ENCODE data around the gene OR13C8. TPM values are rescaled to one million over a fixed set of nuclear protein-coding genes. Genes with fewer than 3 reads are reported as not detected.
"Not testable (repeated sequence)": the region's sequence is repeated elsewhere in the genome, so short reads cannot be mapped to it uniquely, and the experiment has no call there.

The OR13C8 gene, protein sequence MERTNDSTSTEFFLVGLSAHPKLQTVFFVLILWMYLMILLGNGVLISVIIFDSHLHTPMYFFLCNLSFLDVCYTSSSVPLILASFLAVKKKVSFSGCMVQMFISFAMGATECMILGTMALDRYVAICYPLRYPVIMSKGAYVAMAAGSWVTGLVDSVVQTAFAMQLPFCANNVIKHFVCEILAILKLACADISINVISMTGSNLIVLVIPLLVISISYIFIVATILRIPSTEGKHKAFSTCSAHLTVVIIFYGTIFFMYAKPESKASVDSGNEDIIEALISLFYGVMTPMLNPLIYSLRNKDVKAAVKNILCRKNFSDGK
- not detected for total RNA-seq

DNA sequence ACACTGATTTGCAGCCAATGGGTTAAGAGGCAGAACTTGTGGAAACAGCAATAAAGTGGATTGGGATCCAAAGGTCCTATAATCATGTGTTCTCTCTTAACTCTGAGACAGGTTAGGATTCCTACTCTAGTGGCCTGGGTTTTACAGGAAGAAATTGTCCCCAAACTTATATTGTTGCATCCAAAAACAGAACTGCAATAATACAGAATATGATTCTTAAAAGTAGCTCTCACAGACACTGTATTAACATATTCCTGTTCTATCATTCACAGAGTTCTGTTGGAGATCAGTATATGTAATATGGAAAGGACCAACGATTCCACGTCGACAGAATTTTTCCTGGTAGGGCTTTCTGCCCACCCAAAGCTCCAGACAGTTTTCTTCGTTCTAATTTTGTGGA is at the start of gene OR13C8:
Gene OR13C8, plus strand, starts transcription at position 301 of the 400 bp plus-strand sequence. Its CDS starts 0 bp downstream, at position 301.
- no peak for DNase-seq (ENCODE audit: low read depth in 2 of 3, low spot score in 2 of 3)

DNA sequence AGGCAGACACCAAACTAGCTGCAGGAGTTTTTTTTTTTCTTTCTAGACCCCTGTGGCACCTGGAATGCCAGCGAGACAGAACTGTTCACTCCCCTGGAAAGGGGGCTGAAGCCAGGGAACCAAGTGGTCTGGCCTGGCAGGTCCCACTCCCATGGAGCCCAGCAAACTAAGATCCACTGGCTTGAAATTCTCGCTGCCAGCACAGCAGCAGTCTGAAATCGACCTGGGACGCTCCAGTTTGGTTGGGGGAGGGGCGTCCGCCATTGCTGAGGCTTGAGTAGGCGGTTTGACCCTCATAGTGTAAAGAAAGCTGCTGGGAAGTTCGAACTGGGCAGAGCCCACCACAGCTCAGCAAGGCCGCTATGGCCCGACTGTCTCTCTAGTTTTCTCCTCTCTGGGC is 48.7 kb upstream of the OR13C8 start:
- not testable (repeated sequence) for DNase-seq (ENCODE audit: low read depth in 2 of 3, low spot score in 2 of 3)

DNA sequence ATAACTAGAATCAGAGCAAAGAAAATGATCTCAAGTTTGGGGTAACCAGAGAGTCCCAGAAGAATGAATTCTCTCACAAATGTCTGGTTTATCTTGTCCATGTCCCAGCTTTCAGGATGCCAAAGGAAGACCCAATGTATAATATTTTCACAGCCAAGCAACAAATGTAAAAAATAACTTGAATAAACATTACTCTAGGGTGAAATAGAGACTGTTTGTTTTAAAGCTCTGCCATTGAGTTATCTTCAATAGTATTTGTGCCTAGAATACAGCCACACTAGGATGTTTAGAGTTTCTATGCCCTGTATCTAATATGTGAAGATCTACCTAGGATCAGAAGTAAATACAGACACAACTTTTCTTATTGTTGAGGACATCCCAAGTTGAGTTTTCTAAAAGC is 41.9 kb upstream of the OR13C8 start, which contains the start of gene OR13C4:
Gene OR13C4, minus strand, starts transcription at position 101 of the 400 bp plus-strand sequence. Its CDS starts 0 bp downstream, at position 101.
- no peak for DNase-seq (ENCODE audit: low read depth in 2 of 3, low spot score in 2 of 3)

DNA sequence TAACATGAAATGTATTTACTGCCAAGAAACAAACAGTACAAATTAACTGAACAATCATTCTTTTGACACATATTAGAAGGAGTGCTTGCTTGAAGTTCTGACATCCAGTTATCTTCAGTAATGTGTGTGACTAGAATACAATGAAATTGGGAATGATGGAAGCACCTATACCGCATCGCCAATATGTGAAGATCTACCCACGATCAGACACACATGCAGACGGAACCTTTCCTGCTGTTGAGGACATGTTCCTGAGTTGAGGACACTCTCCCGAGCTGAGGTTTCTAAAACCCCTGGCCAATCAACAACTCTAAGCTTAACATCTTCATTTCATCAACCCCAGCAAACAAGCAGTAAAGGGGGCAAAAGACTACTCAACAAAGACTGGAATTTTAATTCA is 32.2 kb upstream of the OR13C8 start, which contains the start of gene OR13C3:
Gene OR13C3, minus strand, starts transcription at position 101 of the 400 bp plus-strand sequence. CDS start 133 bp downstream, outside the sequence.
- DNase-seq (ENCODE audit: low read depth in 2 of 3, low spot score in 2 of 3), result no peak

DNA sequence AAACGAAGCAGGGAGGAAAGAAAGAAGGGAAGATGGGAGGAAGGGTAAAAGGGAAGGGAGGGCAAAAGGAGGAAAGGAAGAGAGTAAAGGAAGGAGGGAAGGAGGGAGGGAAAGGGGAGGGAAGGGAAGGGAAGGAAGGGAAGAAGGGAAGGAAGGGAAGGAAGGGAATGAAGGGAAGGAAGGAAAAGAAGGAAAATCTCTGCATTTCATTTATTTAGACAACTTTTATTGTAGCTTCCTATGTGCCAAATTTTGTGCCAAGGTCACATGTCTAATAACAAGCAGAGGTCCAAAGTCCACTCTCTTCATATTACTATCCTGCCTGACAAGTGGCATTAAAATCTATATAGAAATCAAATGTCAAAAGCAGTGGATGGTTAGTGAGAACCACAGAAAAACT is 29.7 kb upstream of the OR13C8 start:
- no peak for DNase-seq (ENCODE audit: low read depth in 2 of 3, low spot score in 2 of 3)

DNA sequence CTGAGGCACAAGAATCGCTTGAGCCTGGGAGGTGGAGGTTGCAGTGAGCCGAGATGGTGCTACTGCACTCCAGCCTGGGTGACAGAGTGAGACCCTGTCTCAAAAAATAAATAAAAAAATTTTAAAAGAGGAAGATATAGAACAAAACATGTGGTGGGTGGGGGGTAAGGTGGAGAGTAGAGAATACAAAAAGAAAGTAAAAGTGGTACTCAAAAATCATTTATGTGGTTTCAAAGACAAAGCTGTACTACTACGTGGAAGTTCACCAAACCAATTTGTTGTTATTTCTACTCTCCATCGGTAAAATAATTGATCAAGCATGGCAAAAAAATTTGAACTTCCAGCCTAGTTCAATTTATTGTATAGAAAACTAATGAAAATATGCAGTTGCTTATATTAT is 24.3 kb upstream of the OR13C8 start:
- DNase-seq (ENCODE audit: low read depth in 2 of 3, low spot score in 2 of 3), result no peak

DNA sequence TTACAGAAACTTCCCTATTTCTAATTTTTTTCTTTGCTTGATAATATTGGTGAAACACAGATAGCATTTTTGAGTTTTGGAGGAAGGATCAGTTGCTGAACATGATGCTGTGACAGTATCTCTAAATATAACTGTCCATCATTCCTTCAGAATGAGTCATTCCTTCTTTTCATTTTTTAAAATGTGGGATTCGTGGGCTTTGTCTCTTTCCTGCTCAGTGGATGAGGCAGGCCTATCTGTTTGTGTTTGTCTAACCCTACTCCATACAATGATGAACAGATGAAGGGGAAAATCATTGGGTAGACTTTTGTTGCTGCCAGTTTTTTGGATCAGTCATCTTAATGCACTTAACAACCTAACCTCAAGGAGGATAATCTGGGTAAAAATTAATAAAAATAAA is 15.7 kb upstream of the OR13C8 start:
- DNase-seq (ENCODE audit: low read depth in 2 of 3, low spot score in 2 of 3), result no peak

DNA sequence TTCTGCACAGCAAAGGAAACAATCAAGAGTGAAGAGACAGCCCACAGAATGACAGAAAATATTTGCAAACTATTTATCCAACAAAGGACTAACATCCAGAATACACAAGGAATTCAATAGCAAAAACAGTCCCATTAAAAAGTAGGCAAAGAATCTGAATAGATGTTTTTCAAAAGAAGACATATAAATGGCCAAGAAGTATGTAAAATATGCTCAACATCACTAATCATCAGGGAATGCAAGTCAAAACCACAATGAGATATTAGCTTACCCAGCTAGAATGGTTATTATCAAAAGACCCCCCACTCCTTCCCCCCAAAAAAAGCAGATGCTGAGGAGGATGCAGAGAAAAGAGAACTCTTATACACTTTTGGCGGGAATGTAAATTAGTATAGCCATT is 13.4 kb upstream of the OR13C8 start:
- DNase-seq (ENCODE audit: low read depth in 2 of 3, low spot score in 2 of 3), result no peak

DNA sequence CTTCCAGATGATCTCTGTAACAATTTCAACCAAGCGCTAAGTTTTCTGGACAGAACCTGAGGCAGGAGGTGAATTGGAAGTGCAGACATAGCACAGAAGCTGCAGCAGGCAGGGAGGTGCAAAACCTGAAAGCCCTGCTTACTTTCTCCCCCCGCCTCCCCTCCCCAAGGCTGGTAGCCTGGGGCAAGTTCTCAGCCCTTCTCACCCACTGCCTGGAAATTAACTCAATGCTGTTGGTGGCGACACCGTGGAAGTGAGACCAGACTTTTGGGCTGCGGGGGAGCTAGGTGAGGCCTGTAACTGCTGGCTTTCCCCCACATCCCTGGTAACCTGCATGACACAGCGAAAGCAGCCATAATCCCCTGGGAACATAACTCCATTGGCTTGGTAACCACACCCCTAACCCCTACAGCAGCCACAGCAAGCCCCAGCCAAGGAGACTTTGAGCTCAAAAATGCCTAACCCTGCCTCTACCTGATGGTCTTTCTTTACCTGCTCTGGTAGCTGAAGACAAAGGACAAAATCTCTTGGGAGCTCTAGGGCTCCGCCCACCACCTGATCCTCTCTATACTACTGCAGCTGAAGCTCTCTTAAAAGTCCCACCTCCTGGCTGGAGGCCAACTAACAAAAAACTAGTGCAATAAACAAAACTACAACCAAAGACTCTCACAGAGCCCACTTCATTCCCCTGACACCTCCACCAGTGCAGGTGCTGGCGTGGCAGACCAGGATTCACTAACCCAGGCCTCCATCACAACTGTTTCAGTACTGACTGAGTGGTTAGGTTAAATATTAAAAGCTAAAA is 11.9 kb upstream of the OR13C8 start:
- no peak for DNase-seq (ENCODE audit: low read depth in 2 of 3, low spot score in 2 of 3)

DNA sequence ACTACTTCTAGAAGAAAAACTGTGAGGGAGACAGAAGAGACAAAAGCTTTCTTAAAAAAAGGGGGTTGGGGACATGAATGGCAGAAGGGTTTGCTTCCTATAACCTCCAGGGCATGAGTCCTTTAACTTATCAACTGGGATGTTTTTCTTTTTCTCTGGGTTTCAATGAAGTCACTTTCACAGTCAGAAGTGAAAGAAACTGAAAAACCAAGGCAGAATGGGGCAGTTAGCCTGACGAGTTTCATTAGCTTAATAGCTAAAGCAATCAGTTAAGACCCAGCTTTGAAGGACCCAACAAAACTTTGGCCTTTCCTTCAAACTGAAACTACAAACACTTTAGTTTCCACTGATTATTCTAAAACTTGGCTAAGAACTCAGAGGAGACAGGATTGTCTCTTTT is 4.6 kb upstream of the OR13C8 start:
- DNase-seq (ENCODE audit: low read depth in 2 of 3, low spot score in 2 of 3), result no peak

DNA sequence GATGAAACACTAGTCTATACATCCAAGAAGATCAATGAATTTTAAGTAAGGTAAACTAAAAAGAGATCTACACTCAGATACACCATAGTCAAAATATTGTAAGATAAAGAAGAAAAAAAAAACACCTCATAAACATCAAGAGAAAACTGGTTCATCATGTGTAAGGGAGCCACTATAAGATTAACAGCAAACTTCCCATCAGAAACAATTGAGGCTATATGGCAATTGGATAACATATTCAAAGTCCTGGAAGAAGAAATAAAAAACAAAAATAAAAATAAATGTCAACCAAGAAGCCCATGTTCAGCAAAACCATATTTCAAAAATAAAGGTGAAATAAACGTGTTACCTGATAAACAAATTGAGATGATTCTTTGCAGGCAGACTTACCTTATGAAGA is 3.6 kb downstream of the OR13C8 start:
- no peak for DNase-seq (ENCODE audit: low read depth in 2 of 3, low spot score in 2 of 3)

DNA sequence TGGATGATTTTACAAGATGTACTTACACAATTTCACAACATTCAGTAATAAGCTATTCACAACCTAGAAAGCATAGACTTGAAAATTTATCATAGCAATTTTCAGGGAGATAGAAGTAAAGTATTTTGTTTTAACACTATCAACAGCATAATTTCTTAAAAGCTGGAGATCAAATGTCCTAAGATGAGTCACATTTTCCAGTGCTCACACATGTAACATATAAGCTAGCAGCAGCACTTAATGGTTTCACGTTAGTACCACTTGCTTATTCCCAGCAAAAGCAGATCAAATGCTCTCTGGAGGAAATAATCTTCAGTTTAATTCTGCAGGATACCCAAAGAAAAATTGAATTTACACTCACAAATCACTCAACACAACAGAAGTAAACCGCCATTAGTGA is 6.5 kb downstream of the OR13C8 start:
- no peak for DNase-seq (ENCODE audit: low read depth in 2 of 3, low spot score in 2 of 3)

DNA sequence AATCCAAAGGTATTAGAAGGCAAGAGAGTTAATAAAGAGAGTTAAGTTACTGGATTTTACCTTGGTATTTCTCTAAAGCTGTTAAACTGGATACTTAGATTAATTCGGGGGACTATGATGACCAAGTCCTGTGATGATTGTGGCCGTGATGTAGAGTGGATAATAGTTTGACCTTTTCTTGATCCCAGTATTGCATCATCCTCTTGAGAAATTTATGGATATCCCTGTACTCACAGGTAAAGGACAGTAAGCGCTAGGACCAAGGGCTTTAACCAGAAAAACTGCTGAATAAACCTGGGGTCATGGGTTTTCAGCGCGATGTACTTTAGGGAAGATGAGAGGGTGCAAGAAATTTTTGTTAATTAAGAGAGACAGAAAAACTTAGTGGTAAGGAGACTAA is 8.3 kb downstream of the OR13C8 start:
- no peak for DNase-seq (ENCODE audit: low read depth in 2 of 3, low spot score in 2 of 3)

DNA sequence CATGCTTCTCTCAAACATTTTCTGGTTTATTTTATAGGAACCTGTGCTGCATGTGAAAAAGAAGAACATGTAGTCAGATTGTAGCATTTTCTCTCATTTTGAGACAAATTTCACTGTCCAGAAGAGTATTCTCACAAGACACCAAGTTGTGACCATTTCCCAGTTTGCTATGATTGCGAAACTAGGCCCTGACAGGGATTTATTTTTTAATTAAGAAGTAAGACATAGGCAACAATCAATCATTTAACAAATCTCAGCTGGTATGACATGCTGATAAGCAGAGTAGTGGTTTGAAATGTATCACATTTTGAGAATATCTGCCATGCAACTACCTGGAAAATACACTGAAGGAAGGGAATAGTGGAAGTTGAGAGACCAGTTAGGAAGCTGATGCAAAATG is 11.6 kb downstream of the OR13C8 start:
- no peak for DNase-seq (ENCODE audit: low read depth in 2 of 3, low spot score in 2 of 3)

DNA sequence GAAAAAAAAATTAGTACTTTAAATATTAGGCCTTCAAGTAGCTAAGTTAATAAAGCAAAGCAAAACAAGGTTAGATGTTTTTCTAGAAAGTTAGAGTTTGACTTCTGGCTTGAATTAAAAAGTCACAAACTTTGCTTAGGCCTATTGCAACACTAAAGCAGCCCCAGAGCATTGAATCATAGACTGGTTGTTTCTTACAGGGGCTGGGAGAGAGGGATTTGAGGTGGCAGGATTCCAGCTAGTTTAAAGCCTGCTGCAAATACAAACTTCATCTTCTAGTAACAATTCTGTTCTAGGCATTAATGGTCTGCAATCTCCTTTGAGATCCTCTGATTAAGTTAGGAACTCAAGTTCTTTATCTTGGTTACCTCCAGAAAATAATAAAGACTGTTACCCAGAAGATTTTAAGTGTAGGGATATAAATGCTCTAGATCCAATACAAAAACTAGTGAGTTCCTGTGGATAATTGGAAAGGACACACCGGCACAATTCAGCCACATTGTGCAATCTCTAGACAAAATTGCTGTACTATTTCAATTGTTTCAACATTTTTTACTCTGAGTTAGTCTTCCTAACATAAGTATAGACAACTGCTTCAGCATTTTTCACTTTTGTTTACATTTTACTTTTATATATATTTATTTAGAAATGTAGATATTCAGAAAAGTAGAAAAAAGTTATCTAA is 17.7 kb downstream of the OR13C8 start:
- no peak for DNase-seq (ENCODE audit: low read depth in 2 of 3, low spot score in 2 of 3)

DNA sequence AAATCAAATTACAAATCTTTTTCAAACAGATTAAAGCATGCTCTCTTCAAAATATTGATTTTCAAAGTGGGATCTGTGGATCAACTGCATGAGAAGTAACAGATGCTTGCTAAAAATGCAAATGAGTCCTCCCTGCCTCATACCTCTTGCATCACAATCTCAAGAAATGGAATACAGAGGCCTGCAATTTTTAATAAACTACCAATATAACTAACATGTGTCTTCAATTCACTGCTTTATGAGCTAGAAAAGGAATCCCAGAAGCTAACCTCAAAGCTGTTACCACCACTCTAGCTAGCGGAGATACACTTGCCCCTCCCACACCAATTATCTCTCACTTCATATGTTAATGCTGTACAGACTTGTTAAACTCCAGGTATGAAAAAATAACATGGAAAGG is 20.7 kb downstream of the OR13C8 start:
- DNase-seq (ENCODE audit: low read depth in 2 of 3, low spot score in 2 of 3), result no peak

DNA sequence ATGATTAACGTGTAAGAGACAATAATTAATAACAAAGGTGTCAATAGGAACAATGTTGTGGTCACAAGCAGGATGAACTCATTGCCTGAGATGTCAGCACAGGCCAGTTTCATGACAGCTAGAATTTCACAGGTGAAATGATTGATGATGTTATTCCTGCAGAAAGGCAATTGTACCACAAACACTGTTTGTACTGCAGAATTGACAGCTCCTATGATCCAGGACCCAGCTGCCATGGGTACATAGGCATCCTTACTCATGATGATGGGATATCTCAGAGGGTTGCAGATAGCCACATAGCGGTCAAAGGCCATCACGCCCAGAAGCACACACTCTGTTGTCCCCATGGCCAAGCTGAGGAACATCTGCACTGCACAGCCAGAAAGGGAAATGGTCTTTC is 29.8 kb downstream of the OR13C8 start:
- DNase-seq (ENCODE audit: low read depth in 2 of 3, low spot score in 2 of 3), result not testable (repeated sequence)

DNA sequence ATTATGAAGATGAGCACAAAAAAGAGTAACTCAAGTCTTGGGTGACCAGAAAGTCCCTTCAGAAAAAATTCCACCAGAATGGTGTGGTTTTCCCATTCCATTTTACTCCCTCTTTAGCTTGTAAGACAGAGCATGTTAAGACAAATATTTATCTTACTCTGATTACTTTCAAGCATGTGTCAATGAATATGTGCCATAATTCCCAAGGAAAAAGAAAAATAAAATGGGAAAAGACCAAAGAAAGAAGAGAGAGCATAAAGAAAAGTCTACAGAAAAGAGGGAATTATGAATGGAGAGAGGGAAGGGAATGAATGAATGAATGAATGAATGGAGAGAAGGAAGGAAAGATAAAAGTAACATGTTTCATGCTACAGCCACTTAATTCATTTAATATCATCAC is 30.3 kb downstream of the OR13C8 start, which contains the start of gene OR13C5:
Gene OR13C5, minus strand, starts transcription at position 101 of the 400 bp plus-strand sequence. Its CDS starts 0 bp downstream, at position 101.
- not testable (repeated sequence) for DNase-seq (ENCODE audit: low read depth in 2 of 3, low spot score in 2 of 3)

DNA sequence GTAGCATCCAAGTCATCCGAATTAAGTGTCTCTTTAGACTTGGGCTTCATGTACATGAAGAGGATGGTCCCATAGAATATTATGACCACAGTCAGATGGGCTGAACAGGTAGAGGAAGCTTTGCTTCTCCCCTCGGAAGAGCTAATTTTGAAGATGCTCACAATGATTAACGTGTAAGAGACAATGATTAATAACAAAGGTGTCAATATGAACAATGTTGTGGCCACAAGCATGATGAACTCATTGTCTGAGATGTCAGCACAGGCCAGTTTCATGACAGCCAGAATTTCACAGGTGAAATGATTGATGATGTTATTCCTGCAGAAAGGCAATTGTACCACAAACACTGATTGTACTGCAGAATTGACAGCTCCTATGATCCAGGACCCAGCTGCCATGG is 35.8 kb downstream of the OR13C8 start:
- DNase-seq (ENCODE audit: low read depth in 2 of 3, low spot score in 2 of 3), result no peak

DNA sequence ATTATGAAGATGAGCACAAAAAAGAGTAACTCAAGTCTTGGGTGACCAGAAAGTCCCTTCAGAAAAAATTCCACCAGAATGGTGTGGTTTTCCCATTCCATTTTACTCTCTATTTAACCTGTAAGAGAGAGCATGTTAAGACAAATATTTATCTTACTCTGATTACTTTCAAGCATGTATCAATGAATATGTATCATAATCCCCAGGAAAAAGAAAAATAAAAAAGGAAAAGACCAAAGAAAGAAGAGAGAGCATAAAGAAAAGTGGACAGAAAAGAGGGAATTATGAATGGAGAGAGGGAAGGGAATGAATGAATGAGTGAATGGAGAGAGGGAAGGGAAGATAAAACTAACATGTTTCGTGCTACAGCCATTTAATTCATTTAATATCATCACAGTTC is 36.6 kb downstream of the OR13C8 start, which contains the start of gene OR13C2:
Gene OR13C2, minus strand, starts transcription at position 101 of the 400 bp plus-strand sequence. Its CDS starts 0 bp downstream, at position 101.
- not testable (repeated sequence) for DNase-seq (ENCODE audit: low read depth in 2 of 3, low spot score in 2 of 3)

DNA sequence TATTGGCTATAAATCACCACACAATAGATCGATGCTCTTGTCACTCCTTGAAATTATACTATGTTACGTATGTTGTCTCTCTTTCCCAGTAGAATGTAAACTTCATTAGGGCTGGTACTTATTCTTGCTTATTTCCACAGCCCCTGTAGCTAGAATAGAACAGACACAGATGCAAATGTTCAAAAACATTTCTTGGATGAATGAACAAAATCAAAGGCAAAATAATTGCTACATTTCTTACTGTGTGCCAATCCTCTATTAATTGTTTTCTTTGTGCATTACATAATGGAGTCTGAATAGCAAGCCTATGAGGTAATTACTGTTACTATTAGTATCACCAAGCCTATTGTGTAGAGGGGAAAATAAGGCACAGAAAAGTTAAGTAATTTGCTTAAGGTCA is 37.2 kb downstream of the OR13C8 start:
- DNase-seq (ENCODE audit: low read depth in 2 of 3, low spot score in 2 of 3), result no peak
